ENCODE measurements around the gene AKAP1.

DNA sequence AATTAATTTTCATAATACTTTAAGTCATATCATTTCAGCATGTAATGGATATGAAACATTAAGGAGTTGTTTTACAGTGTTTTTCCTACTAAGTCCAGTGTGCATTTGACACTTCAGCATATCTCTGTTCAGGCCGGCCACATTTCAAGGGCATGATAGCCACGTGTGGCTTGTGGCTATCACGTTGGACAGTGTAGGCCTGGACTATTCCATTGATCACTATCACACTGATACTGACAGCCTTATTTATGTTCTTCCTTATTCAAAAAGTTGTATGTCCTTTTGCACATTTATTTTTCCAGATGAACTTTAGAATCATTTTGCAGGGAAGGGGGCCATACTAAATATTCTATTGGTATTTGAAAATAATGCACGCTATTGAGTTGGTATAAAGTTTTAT lies 39.0 kb downstream of the AKAP1 start:
- no peak for TF ChIP-seq CTCF (IDR thresholded peaks at IDR 0.05)
- TF ChIP-seq MAX (IDR thresholded peaks at IDR 0.05), result no peak
- TF ChIP-seq KDM1A (IDR thresholded peaks at IDR 0.05; ENCODE audit: low read depth), result no peak
